Measurements from ENCODE around the gene GLCCI1. TPM values are rescaled to one million over a fixed set of nuclear protein-coding genes. Genes with fewer than 3 reads are reported as not detected.
"Not testable (repeated sequence)": the region's sequence is repeated elsewhere in the genome, so short reads cannot be mapped to it uniquely, and the experiment has no call there.

Gene GLCCI1
- polyA plus RNA-seq, 3 donors, result 29.8 to 38.7 (median 36.1) TPM

DNA sequence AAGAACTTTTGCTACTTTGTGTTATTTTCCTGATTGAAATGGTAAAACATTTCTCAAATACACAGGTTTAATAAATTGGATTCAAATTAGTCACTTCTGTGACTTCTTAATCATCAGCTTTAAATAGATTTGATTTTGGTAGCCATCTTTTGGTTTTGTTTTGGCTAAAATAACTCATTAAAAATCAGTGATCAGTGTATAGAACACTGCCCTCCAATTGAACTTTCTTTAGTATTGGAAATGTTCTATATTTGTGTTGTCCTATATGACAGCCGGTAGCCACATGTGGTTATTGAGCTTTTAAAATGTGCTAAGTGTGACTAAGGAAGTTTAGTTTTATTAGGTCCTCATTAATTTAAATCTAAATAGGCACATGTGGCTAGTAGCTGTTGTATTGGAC lies 50.4 kb downstream of the GLCCI1 start:
- DNase-seq (ENCODE audit: extremely low read depth in 1 of 11, low read depth in 9 of 11, low spot score in 4 of 11), result no peak

DNA sequence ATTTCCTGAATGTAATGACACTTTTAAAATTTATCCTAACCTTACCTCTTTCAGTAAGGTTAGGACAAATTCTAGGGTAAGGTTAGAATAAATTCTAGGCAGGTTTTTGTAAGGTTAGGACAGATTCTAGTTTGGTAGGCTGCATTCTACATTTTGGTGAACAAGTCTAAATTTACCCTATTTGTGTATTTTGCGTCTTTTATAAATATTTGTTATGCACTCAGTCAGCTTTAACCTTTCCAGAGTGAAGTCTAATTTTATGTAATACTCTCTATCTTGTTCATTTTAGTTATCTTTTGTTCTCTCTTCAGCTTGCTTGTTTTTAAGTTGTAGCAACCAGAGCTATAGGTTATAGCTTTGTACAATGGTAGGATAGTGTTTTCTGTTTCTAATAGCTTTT lies 54.0 kb downstream of the GLCCI1 start:
- no peak for DNase-seq (ENCODE audit: extremely low read depth in 1 of 11, low read depth in 9 of 11, low spot score in 4 of 11)

DNA sequence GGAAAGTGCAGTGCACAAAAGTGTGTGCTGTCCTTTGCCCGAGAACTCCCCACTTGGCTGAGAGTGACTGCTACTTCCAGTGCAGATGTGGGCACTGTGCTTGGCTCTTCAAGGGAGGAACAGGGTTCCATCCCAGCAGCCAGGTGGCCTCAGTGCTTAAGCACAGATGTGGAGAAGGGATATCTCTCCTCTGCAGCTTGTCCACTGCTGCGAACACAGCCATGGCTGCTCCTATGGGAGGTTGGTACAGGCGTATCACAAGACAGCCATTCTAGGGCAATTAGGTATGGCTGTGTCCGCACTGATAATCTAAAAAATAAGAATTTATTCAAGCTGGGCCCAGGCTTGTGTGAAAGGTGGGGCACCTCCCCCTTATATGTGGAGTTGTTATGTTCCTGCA lies 66.6 kb downstream of the GLCCI1 start:
- DNase-seq (ENCODE audit: extremely low read depth in 1 of 11, low read depth in 9 of 11, low spot score in 4 of 11), result no peak

DNA sequence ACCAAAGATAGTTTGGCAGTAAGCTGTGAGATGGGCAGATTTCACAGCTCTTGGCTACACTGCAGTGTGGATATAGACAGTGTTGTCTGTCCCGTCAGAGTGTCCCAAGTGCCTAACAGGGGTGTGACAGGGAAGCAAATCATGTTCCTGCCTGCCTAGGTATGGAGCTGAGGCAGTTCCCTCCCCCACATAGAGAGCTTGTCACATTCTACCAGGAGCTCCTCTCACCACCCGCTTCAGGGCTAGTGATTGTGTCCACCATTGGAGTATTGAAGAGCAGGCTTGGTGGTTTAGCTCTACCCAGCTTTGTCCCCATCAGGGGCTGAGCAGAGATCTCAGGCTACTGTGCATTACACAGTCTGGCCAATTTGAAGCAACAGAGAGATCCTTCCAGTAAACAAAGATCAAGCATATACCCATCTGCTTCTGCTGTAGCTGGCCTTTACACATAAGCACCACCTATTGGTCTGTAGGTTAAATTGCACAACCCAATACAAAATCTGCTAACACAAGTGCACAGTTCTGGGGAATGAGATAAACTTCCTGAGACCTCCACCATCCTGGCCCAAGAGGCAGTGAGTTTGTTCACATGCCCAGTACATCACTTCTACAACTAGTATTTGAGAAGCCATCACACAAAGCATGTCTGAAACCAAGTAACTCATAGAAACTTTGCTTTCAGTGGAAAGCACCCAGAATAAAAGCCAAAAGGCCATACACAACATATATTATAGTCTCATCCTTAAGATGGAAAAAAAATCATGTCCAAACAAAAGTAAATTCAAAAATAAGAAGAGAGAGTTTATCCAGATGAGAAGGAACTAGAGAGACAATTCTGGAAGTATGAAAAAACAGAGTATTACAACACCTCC lies 67.3 kb downstream of the GLCCI1 start:
- no peak for DNase-seq (ENCODE audit: extremely low read depth in 1 of 11, low read depth in 9 of 11, low spot score in 4 of 11)

DNA sequence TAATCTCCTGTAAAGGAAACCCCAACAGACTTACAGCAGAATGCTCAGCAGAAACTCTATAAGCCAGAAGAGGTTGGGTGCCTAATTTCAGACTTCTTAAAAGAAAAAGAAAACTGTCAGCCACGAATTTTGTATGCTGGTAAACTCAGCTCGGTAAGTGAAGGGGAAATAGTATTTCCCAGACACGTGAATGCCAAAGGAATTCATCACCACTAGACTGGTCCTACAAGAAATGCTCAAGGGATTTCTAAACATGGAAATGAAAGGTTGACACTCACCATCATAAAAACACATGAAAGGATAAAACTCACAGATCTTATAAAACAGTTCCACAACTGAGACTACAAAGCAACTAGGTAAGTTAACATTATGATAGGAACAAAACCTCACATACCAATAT lies 68.6 kb downstream of the GLCCI1 start:
- no peak for DNase-seq (ENCODE audit: extremely low read depth in 1 of 11, low read depth in 9 of 11, low spot score in 4 of 11)

DNA sequence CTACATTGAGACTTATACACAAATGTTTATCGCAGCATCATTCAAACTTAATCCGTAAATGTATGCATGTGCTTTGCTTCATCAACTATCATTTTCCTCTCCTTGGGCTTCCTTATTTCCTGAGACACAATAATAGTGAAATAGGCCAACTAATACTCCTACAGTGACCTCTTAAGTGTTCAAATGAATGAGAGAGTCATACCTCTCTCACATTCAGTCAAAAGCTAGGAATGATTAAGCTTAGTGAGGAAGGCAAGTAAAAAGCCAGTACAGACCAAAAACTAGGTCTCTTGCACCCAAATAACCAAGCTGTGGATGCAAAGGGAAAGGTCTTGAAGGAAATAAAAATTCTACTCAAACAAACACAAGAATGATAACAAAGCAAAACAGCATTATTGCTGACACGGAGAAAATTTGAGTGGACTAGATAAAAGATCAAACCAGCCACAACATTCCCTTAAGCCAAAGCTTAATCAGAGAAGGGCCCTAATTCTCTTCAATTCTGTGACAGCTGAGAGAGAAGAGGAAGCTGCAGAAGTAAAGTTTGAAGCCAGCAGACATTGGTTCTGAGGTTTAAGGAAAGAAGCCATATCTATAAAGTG lies 72.3 kb downstream of the GLCCI1 start:
- DNase-seq (ENCODE audit: extremely low read depth in 1 of 11, low read depth in 9 of 11, low spot score in 4 of 11), result no peak

DNA sequence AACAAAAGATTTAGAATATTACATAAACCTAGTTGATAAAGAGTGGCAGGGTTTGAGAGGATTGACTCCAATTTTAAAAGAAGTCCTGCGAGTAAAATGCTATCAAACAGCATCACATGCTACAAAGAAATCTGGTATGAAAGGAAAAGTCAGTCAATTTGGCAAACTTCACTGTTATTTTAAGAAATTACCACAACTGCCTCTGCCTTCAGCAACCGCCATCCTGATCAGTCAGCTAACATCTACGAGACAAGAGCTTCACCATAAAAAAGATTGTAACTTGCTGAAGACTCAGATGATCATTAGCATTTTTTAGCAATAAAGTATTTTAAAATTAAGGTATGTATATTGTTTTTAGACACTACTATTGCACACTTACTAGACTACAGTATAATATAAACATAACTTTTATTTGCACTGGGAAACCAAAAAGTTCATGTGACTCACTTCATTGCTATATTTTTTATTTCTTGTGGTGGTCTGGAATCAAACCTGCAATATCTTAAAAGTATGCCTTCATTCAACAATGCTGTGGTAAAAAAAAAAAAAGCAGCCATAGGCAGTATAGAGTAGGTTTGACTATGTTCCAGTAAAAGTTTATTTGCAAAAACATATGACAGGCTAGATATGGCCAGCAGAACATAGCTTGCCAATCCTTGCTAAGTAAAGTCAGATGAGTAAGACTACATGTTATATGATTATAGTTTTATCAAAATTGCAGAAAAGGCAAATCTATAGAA lies 74.4 kb downstream of the GLCCI1 start:
- DNase-seq (ENCODE audit: extremely low read depth in 1 of 11, low read depth in 9 of 11, low spot score in 4 of 11), result no peak

DNA sequence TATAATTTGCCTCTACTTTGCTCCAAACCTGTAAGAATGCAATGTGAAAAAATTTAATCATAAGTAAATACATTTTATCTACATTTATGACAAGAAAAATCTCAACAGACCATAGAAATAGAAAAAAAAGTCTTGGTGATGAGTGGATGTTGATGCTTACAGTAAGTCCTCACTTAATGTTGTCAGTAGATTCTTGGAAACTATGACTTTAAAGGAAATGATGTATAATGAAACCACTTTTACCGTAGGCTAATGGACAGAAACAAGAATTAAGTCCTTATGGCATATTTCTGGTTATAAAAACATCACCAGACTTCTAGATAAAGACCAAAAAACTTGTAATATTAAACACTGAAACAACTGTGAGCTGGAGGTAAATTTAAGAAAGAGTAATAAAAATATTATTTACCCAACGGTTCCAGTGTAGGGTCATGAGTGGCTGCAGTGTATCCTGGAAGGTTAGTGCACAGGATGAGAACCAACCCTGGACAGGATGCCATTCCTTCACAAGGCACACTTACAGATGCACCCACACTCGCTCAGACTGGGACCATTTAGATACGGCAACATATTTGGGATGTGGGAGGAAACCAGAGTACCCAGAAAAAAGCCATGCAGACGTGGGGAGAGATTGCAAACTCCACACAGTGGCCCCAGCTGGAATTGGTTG lies 76.3 kb downstream of the GLCCI1 start:
- DNase-seq (ENCODE audit: extremely low read depth in 1 of 11, low read depth in 9 of 11, low spot score in 4 of 11), result no peak

DNA sequence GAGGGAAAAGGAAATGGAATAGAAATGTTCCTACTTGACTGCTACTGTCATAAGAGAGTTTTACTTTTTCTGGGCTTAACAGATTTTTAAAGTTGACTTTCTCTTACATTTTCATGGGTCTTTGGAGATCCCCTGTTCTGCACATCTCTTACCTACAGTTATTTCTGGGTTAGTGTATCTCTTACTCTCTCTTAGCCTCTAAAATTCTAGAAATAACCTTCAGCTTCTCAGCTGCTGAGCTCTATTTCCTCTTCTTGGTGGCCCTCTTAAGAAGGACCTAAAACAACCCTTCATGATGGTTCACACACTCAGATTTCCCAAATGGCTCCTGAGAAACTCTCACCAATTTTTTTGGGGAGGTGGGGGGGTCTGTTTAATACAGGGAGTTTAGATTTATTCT lies 79.5 kb downstream of the GLCCI1 start:
- DNase-seq (ENCODE audit: extremely low read depth in 1 of 11, low read depth in 9 of 11, low spot score in 4 of 11), result not testable (repeated sequence)

DNA sequence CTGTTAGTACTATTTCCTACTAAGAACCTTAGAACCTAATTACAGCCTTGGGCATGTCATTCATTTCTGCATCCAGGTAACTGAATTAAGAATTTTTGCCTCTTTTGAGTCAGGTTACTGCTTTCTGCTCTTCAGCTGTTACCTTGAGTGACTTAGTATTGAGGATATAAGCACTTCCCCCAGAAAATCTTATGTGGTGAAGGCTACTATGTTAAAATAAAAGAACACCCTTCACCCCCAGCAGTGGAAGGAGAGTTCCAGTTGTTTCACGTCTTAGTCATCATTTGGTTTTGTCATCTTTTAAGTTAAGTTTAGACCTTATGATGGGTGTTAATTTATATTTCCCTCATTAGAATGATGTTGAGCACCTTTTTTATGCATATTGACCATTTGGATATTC lies 82.8 kb downstream of the GLCCI1 start:
- DNase-seq (ENCODE audit: extremely low read depth in 1 of 11, low read depth in 9 of 11, low spot score in 4 of 11), result no peak

DNA sequence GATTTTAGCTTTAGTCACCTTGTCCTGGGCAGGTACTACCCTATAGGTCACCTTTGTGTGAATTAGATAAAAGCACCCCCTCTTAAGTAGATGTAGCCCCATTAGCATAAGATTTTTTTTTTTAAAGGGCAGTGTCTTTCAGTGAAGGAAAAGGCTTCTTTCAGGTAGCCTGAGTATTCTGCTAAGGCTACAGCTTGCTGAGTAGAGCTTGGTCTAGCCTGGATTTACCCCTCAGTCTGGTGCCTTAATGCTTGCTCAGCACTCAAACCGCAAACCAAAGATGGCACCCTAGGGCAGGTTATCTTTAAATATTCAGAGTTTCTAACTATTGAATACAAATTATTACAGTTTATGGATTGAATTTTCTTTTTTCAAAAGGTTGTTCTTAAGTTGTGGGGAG lies 83.4 kb downstream of the GLCCI1 start:
- no peak for DNase-seq (ENCODE audit: extremely low read depth in 1 of 11, low read depth in 9 of 11, low spot score in 4 of 11)

DNA sequence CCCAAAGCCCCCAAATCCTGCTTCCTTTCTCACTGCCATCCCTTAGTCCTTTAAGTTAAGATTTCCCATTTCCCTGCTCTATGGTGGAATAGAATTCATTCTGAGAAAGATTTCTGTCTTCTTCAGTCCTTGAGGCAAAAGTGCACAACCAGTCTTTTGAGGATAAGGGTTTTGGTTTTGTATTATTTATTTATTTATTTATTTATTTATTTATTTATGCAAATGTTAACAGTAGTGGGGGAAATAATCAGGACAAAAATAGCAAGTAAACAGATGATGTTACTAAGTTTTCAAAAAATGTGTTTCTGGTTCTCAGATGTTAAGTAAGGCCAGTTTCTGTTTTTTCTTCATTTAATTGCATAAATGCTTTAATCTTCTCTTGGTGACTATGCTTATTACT lies 84.2 kb downstream of the GLCCI1 start:
- no peak for DNase-seq (ENCODE audit: extremely low read depth in 1 of 11, low read depth in 9 of 11, low spot score in 4 of 11)

DNA sequence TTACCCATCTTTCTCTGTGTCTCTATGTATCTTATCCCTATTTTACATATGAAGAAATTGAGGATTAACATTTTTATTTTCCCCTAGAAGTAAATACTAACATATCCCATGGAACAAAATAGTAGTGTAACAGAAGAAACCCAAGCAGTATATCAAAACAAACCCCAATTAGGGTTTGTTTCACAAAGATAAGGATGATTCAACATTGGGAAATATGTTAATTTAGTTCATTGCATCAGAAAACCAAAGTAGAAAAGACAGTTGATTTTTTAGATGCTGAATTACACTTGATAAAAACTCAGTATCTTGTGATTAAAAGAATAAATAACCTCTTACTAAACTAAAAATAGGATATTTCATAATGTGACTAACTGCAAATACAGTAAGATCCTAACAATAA lies 87.8 kb downstream of the GLCCI1 start:
- no peak for DNase-seq (ENCODE audit: extremely low read depth in 1 of 11, low read depth in 9 of 11, low spot score in 4 of 11)

DNA sequence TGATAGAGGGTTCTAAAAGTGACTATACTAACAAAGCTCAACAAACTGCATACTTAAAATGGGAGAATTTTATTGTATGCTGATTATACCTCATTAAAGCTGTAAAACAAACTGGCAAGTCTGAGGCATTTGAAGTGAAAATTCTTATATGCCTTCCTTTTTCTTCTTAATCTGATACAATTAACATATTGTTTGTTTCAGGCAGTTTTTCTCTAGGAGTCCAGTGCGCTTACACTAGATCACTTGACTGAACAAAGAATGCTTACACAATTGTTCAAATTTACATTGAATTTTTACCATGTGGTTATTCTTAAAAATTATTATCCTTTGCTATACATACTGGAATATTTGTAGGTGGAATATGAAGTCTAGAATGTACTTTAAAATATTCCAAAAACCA lies 89.0 kb downstream of the GLCCI1 start:
- DNase-seq (ENCODE audit: extremely low read depth in 1 of 11, low read depth in 9 of 11, low spot score in 4 of 11), result no peak

DNA sequence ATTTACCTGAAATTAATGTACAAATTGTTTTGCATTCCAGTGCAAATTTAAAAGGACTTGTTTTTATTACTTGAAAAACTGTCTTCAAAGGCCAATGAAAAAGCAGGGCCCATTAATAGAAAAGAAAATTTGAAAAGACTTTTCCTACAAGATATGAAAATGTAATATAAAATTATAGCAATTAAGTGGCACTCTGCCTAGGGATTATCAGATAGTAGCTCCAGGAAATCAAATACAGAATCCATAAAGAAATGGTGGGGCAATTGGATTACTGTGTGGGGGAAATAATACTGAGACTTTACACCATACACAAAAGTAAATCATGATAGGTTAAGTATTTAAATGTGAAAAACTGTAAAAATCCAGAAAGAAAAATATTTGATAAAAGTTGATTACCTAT lies 89.7 kb downstream of the GLCCI1 start:
- no peak for DNase-seq (ENCODE audit: extremely low read depth in 1 of 11, low read depth in 9 of 11, low spot score in 4 of 11)

DNA sequence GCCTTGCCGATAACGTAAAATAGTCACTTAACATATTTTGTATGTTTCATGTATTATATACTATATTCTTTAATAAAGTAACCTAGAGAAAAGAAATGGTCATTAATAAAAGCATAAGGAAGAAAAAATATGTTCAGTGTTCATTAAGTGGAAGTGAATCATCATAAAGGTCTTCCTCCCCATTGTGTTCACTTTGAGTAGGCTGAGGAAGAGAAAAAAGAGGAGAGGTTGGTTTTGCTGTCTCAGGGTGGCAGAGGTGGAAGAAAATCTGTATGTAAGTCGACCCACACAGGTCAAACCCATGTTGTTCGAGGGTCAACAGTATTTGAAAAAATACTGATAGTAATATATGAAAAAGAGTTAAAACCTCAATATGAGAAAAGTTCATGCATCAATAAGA lies 90.3 kb downstream of the GLCCI1 start:
- no peak for DNase-seq (ENCODE audit: extremely low read depth in 1 of 11, low read depth in 9 of 11, low spot score in 4 of 11)

DNA sequence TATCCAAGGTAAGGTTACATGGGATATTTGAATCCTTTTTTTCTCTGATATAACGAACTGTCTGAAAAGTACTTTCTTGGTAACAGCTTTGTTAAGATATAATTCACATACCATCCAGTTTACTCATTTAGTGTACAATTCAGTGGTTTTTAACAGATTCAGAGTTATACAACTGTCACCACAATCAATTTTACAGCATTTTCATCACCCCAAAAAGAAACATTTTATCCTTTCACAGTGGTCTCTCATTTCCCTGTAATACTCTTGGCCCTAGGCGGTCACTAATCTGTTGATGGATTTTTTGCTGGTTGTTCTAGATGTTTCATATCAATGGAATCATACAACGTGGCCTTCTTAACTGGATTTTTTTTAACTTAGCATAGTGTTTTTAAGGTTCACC lies 91.6 kb downstream of the GLCCI1 start:
- DNase-seq (ENCODE audit: extremely low read depth in 1 of 11, low read depth in 9 of 11, low spot score in 4 of 11), result no peak

DNA sequence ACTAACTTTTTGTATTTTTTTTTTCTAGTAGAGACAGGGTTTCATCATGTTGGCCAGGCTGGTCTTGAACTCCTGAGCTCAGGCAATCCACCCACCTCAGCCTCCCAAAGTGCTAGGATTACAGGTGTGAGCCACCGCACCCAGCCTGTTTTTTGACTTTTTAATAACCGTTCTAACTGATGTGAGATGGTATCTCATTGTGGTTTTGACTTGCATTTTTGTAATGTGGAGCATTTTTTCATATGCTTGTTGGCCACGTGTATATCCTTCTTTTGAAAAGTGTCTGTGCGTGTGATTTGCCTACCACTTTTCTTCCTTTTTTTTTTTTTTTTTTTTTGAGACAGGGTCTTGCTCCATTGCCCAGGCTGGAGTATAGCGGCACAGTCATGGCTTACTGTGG lies 94.7 kb downstream of the GLCCI1 start:
- DNase-seq (ENCODE audit: extremely low read depth in 1 of 11, low read depth in 9 of 11, low spot score in 4 of 11), result not testable (repeated sequence)

DNA sequence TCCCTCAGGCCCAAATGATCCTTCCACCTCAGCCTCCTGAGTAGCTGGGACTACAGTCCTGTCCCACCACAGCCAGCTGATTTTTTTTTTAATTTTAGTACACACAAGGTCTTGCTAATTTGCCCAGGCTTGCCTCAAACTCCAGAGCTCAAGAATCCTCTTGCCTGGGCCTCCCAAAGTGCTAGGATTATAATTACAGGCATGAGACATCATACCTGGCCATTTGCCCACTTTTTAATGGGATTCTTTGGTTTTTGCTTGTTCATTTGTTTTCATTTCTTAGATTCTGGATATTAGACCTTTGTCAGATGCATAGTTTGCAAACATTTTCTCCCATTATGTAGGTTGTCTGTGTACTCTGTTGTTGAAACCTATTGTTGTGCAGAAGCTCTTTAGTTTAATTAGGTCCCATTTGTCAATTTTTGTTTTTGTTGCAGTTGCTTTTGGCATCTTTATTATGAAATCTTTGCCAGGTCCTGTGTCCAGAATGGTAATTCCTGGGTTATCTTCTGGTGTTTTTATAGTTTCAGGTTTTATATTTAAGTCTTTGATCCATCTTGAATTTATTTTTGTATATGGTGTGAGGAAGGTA lies 95.2 kb downstream of the GLCCI1 start:
- no peak for DNase-seq (ENCODE audit: extremely low read depth in 1 of 11, low read depth in 9 of 11, low spot score in 4 of 11)
